Fibroblast of lung (primary cell): ENCODE data around the gene EVX2. TPM values are rescaled to one million over a fixed set of nuclear protein-coding genes. Genes with fewer than 3 reads are reported as not detected.

Source experiments
- DNase-seq, 2 donors: peaks; one replicate each; pipeline versions ENCODE4 v3.0.0 to v3.0.0-alpha.2; 2010; ENCODE audit warnings: low read depth in 2 of 2
- H2AFZ ChIP-seq: 2 replicates; pipeline ENCODE4 v1.5.1; 2012; ENCODE audit warnings: low read length, control low read depth, inconsistent platforms
- H3K27ac ChIP-seq: 2 replicates; pipeline ENCODE4 v1.5.1; 2011; ENCODE audit warnings: low read length, control low read depth; ENCODE audit not compliant: insufficient read depth
- H3K27me3 ChIP-seq: 2 replicates; pipeline ENCODE4 v1.5.1; 2011; ENCODE audit warnings: mild to moderate bottlenecking, low read length; ENCODE audit not compliant: control insufficient read depth, insufficient read depth
- H3K36me3 ChIP-seq: 2 replicates; pipeline ENCODE4 v1.5.1; 2011; ENCODE audit warnings: low read length; ENCODE audit not compliant: control insufficient read depth, insufficient read depth
- H3K4me1 ChIP-seq: 2 replicates; pipeline ENCODE4 v1.5.1; 2011; ENCODE audit warnings: low read length; ENCODE audit not compliant: control insufficient read depth, insufficient read depth; ENCODE audit errors: extremely low read depth
- H3K4me2 ChIP-seq: 2 replicates; pipeline ENCODE4 v1.5.1; 2011; ENCODE audit warnings: low read length, control low read depth; ENCODE audit not compliant: insufficient read depth; ENCODE audit errors: extremely low read depth
- H3K4me3 ChIP-seq, 4 experiments: fragments of 200-600 bp in 1 of 4; sonication (generic) in 1 of 4; replicated peaks in 1 of 4; 2 replicates each; pipeline ENCODE4 v1.5.1; 2011 to 2016; ENCODE audit warnings: low read length in 4 of 4, low read depth in 3 of 4, mild to moderate bottlenecking in 3 of 4, control low read depth in 2 of 4, inconsistent platforms in 1 of 4, mixed read lengths in 1 of 4; ENCODE audit not compliant: insufficient read depth in 1 of 4; ENCODE audit errors: control extremely low read depth in 1 of 4
- H3K79me2 ChIP-seq: 2 replicates; pipeline ENCODE4 v1.5.1; 2012; ENCODE audit warnings: mild to moderate bottlenecking, low read length, inconsistent platforms; ENCODE audit not compliant: control insufficient read depth, insufficient read depth
- H3K9ac ChIP-seq: 2 replicates; pipeline ENCODE4 v1.5.1; 2011; ENCODE audit warnings: mild to moderate bottlenecking, low read length, control low read depth; ENCODE audit not compliant: insufficient read depth
- H3K9me3 ChIP-seq: 2 replicates; pipeline ENCODE4 v1.5.1; 2012; ENCODE audit warnings: low read depth, low read length; ENCODE audit not compliant: control insufficient read depth, insufficient read depth
- H4K20me1 ChIP-seq: 2 replicates; pipeline ENCODE4 v1.5.1; 2011; ENCODE audit warnings: low read length; ENCODE audit not compliant: control insufficient read depth, insufficient read depth; ENCODE audit errors: extremely low read depth
- CTCF ChIP-seq, 2 donors: IDR thresholded peaks in 1 of 2; conservative IDR thresholded peaks in 1 of 2; 1 replicate in 1 of 2; 2 replicates in 1 of 2; pipeline ENCODE4 v1.5.1; 2011 to 2012; ENCODE audit warnings: low read length in 2 of 2, control low read depth in 1 of 2, inconsistent platforms in 1 of 2, low read depth in 1 of 2, mild to moderate bottlenecking in 1 of 2
- EZH2 ChIP-seq: IDR thresholded peaks from 2 replicates; pipeline ENCODE4 v1.5.1; 2012; ENCODE audit warnings: low read length, control low read depth, mild to moderate bottlenecking; ENCODE audit errors: missing control alignments
- polyA plus RNA-seq, 2 donors: library from polyadenylated mRNA; depleted of rRNA in 1 of 2; stranded (reverse) in 1 of 2; unstranded in 1 of 2; fragments of >200 nt; gene quantifications; 2 replicates each; pipeline ENCODE4 v1.2.1, GENCODE V29; 2011 to 2012; ENCODE audit warnings: missing spikeins in 1 of 2
- total RNA-seq: library from RNA; depleted of rRNA; stranded (reverse); fragments of >200 nt; gene quantifications from 2 replicates; pipeline ENCODE4 v1.2.1, GENCODE V29; 2014

EVX2 gene
- total and polyA plus RNA-seq, 2 donors (not counting 1 experiment from before 2014, with no cell fraction given): not detected

GRCh38 chr2:176124947-176125771 lies 41.4 kb upstream of the EVX2 start:
- H3K79me2 ChIP-seq: no peaks in the 10 kb centered on the region
- no peak overlapping the region for H3K27ac ChIP-seq
- no peak for DNase-seq

GRCh38 chr2:176124110-176124946 lies 40.6 kb upstream of the EVX2 start:
- Histone ChIP-seq H3K36me3 (no peaks in the 10 kb centered on the region), H3K4me1 (no peaks in the 10 kb centered on the region), H3K4me3 (no peak overlapping the region), H3K27me3 (peaks cover 83% of the 10 kb centered on the region), H2AFZ (no peak overlapping the region), H3K9me3 (no peaks in the 10 kb centered on the region), H3K4me2 (no peak overlapping the region), H3K9ac (no peak overlapping the region), H3K79me2 (no peaks in the 10 kb centered on the region), H3K27ac (no peak overlapping the region), H4K20me1 (no peaks in the 10 kb centered on the region)
- TF ChIP-seq EZH2 (no peak), CTCF (conservative IDR thresholded peaks at IDR 0.05 in 1 of 2, IDR thresholded peaks at IDR 0.05 in 1 of 2; ENCODE audit: low read depth in 1 of 2, low read length in 2 of 2) (no peak)
- DNase-seq: no peak

More at GRCh38 chr2:176124947-176125771, 41.4 kb upstream of the EVX2 start:
- H3K9me3 ChIP-seq: no peaks in the 10 kb centered on the region
- no peak overlapping the region for H2AFZ ChIP-seq
- TF ChIP-seq EZH2: no peak
- TF ChIP-seq CTCF (conservative IDR thresholded peaks at IDR 0.05 in 1 of 2, IDR thresholded peaks at IDR 0.05 in 1 of 2; ENCODE audit: low read depth in 1 of 2, low read length in 2 of 2): no peak
- no peak overlapping the region for H3K4me2 ChIP-seq
- H3K36me3 ChIP-seq: no peaks in the 10 kb centered on the region
- no peak overlapping the region for H3K9ac ChIP-seq
- no peaks in the 10 kb centered on the region for H3K4me1 ChIP-seq
- H3K27me3 ChIP-seq: peaks cover 80% of the 10 kb centered on the region
- no peak overlapping the region for H3K4me3 ChIP-seq
- H4K20me1 ChIP-seq: no peaks in the 10 kb centered on the region

GRCh38 chr2:176123411-176124109 lies 39.8 kb upstream of the EVX2 start:
- Histone ChIP-seq H3K4me1 (no peaks in the 10 kb centered on the region), H3K4me3 (no peak overlapping the region), H2AFZ (no peak overlapping the region), H3K27me3 (peaks cover 82% of the 10 kb centered on the region), H3K27ac (no peak overlapping the region), H3K36me3 (no peaks in the 10 kb centered on the region), H4K20me1 (no peaks in the 10 kb centered on the region), H3K79me2 (no peaks in the 10 kb centered on the region), H3K9ac (no peak overlapping the region), H3K9me3 (no peaks in the 10 kb centered on the region), H3K4me2 (no peak overlapping the region)
- TF ChIP-seq CTCF (conservative IDR thresholded peaks at IDR 0.05 in 1 of 2, IDR thresholded peaks at IDR 0.05 in 1 of 2; ENCODE audit: low read depth in 1 of 2, low read length in 2 of 2): no peak
- peak; percentile 94 for TF ChIP-seq EZH2
- no peak for DNase-seq
